ENCODE data around the gene P2RY11.
A peak's percentile ranks its signal among the peaks of the same experiment; 100 is the strongest.

P2RY11 gene

DNA sequence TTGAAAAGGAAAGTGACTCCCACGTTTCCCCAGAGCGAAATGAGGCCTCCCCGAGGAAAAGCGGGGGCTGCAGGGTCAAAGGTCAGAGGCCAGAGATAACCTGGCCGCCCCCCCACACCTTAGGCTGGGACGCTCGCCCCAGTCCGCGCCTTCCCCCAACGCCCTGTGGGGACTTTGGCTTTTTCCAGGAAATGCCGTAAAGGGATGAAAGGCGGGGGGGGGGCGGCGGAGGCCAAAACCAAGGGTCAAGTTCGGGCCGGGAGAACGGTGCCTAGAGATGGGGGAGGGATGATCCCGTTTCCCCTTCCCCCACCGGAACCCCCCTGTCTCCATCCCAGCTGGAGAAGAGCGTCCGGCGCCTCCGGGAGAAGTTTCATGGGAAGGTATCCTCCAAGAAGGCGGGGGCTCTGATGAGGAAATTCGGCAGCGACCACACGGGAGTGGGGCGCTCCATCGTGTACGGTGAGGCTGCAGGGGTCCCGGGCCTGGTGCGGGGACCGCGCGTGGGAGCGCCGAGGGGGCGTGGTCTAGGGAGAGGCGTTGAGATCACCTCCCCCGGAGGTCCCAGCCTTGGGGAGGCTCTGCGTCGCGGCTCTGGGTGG is 24.8 kb upstream of the P2RY11 start:
- Histone ChIP-seq H2BK15ac (ENCODE audit: low read length) (peak overlapping the region; percentile 58), H3K36me3 (replicated peaks in 1 of 2; ENCODE audit: control insufficient read depth in 2 of 2, insufficient read depth in 2 of 2, low read length in 2 of 2) (no peaks in the 10 kb centered on the region), H4K8ac (ENCODE audit: low read depth, low read length) (no peak overlapping the region), H2AK5ac (ENCODE audit: low read depth, low read length) (peak overlapping the region; percentile 63), H4K91ac (ENCODE audit: low read depth, low read length, poor library complexity) (no peak overlapping the region), H2BK12ac (ENCODE audit: low read length) (peak overlapping the region; percentile 22), H3K9me3 (replicated peaks in 1 of 2; ENCODE audit: control insufficient read depth in 2 of 2, insufficient read depth in 1 of 2, low read depth in 1 of 2, low read length in 2 of 2) (peaks cover 0 to 1% of the 10 kb centered on the region in 2 donors), H3K27ac (replicated peaks; ENCODE audit: low read length) (no peak overlapping the region), H3K23ac (ENCODE audit: low read depth, low read length, poor library complexity) (no peak overlapping the region), H3K79me1 (ENCODE audit: low read depth, low read length) (no peaks in the 10 kb centered on the region), H3K4me3 (ENCODE audit: low read length in 2 of 2) (peak overlapping the region; percentile 69 to 84), H3K27me3 (ENCODE audit: control insufficient read depth in 3 of 3, insufficient read depth in 3 of 3, low read depth in 1 of 3, low read length in 3 of 3) (peaks cover 8 to 28% (median 8%) of the 10 kb centered on the region in 3 experiments), H3K4me1 (ENCODE audit: control insufficient read depth in 2 of 2, insufficient read depth in 1 of 2, low read depth in 1 of 2, low read length in 2 of 2) (peaks cover 0 to 2% of the 10 kb centered on the region in 2 donors), H2BK5ac (ENCODE audit: low read length) (no peak overlapping the region), H3K4ac (ENCODE audit: low read length) (no peak overlapping the region), H2AFZ (ENCODE audit: low read length) (peak overlapping the region; percentile 99), H3K4me2 (ENCODE audit: insufficient read depth, low read length, poor library complexity, severe bottlenecking) (peak overlapping the region; percentile 91), H2BK120ac (ENCODE audit: low read depth, low read length) (no peak overlapping the region), H3K14ac (ENCODE audit: low read length) (peak overlapping the region; percentile 21), H3K18ac (ENCODE audit: low read length) (peak overlapping the region; percentile 87), H3K9ac (ENCODE audit: low read depth, low read length, poor library complexity) (peak overlapping the region; percentile 84)
- no CpG with 5 or more reads among the region's 43 CpGs for WGBS, 2 donors (ENCODE audit: extremely low coverage in 2 of 2, insufficient read length in 2 of 2, insufficient replicate concordance in 1 of 2)
- DNase-seq (ENCODE audit: low spot score): no peak

DNA sequence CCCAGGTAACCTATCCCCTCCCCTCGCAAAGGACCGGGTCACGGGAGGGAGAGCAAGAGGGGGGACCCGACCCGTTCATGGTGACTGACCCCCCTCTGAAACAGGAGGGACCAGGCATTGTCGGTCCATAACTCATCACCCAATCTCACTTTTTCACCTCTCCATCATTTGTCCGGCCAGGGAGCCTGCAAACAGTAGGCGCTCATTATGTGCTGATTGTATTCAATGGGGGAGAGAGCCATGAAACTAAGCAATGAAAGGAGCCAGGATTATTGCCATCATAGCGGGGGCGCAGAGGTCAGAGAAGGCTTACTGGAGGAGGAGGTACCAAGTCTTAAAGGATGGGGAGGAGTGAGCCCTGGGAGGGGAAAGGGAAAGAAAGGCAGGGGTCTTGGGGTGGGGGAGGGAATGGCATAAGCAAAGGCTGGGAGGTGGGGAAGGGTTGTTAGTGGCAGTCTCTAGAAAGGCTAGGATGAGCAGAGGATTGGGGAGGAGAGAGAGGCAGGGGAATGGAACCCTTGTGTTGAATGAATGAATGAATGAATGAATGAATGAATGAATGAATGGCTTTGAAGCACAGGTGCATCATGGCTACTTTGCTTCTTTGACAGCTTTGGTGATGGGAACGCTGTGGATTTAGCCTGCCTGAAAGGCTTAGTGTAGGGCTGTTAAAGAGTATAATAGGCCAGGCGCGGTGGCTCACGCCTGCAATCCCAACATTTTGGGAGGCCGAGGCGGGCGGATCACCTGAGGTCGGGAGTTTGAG is 24.0 kb upstream of the P2RY11 start:
- Histone ChIP-seq H4K8ac (ENCODE audit: low read depth, low read length) (no peak overlapping the region), H2BK120ac (ENCODE audit: low read depth, low read length) (no peak overlapping the region), H2AFZ (ENCODE audit: low read length) (no peak overlapping the region), H3K4me3 (ENCODE audit: low read length in 2 of 2) (peak overlapping the region in 1 of 2 donors; percentile 69), H3K27me3 (ENCODE audit: control insufficient read depth in 3 of 3, insufficient read depth in 3 of 3, low read depth in 1 of 3, low read length in 3 of 3) (peaks cover 8 to 28% (median 8%) of the 10 kb centered on the region in 3 experiments), H3K27ac (replicated peaks; ENCODE audit: low read length) (no peak overlapping the region), H2BK12ac (ENCODE audit: low read length) (no peak overlapping the region), H2AK5ac (ENCODE audit: low read depth, low read length) (no peak overlapping the region), H2BK15ac (ENCODE audit: low read length) (no peak overlapping the region), H3K36me3 (replicated peaks in 1 of 2; ENCODE audit: control insufficient read depth in 2 of 2, insufficient read depth in 2 of 2, low read length in 2 of 2) (no peaks in the 10 kb centered on the region), H3K4me1 (ENCODE audit: control insufficient read depth in 2 of 2, insufficient read depth in 1 of 2, low read depth in 1 of 2, low read length in 2 of 2) (peaks cover 0 to 2% of the 10 kb centered on the region in 2 donors), H3K79me1 (ENCODE audit: low read depth, low read length) (no peaks in the 10 kb centered on the region), H3K9ac (ENCODE audit: low read depth, low read length, poor library complexity) (no peak overlapping the region), H3K18ac (ENCODE audit: low read length) (no peak overlapping the region), H2BK5ac (ENCODE audit: low read length) (no peak overlapping the region), H3K4me2 (ENCODE audit: insufficient read depth, low read length, poor library complexity, severe bottlenecking) (no peak overlapping the region), H3K9me3 (replicated peaks in 1 of 2; ENCODE audit: control insufficient read depth in 2 of 2, insufficient read depth in 1 of 2, low read depth in 1 of 2, low read length in 2 of 2) (peaks cover 0 to 2% of the 10 kb centered on the region in 2 donors), H3K14ac (ENCODE audit: low read length) (no peak overlapping the region), H3K4ac (ENCODE audit: low read length) (no peak overlapping the region), H4K91ac (ENCODE audit: low read depth, low read length, poor library complexity) (no peak overlapping the region), H3K23ac (ENCODE audit: low read depth, low read length, poor library complexity) (no peak overlapping the region)
- DNase-seq (ENCODE audit: low spot score): no peak
- WGBS, 2 donors (ENCODE audit: extremely low coverage in 2 of 2, insufficient read length in 2 of 2, insufficient replicate concordance in 1 of 2): no CpG with 5 or more reads among the region's 18 CpGs

DNA sequence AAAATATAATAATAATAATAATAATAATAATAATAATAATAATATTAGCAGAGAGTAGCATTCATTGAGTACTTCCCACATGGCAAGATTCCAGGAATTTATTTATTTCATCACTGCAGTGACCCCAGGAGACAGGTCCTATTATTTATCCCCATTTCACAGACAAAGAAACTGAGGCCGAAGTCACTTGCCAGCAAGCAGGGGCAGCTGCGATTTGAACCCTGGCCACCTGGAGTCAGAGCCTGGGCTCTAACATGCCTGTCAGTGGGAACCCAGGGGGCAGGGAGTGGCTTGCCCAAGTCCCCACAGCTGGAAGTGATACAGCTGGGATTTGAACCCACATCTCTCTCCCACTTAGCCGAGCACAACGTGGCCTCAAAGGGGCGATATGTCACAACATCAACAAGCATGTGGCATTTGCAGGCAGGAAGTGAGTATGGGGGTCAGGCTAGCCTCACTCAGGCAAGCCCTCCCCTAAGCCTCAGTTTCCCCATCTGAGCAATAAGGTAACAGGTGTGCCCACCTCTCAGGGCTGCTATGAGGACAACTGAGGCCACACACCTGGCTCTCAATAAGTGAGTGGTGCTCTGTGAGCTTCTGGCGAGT is 22.4 kb upstream of the P2RY11 start:
- Histone ChIP-seq H3K9me3 (replicated peaks in 1 of 2; ENCODE audit: control insufficient read depth in 2 of 2, insufficient read depth in 1 of 2, low read depth in 1 of 2, low read length in 2 of 2) (peaks cover 0 to 3% of the 10 kb centered on the region in 2 donors), H4K91ac (ENCODE audit: low read depth, low read length, poor library complexity) (no peak overlapping the region), H3K18ac (ENCODE audit: low read length) (no peak overlapping the region), H2AK5ac (ENCODE audit: low read depth, low read length) (no peak overlapping the region), H2BK12ac (ENCODE audit: low read length) (no peak overlapping the region), H3K27me3 (ENCODE audit: control insufficient read depth in 3 of 3, insufficient read depth in 3 of 3, low read depth in 1 of 3, low read length in 3 of 3) (peaks cover 8 to 30% (median 8%) of the 10 kb centered on the region in 3 experiments), H3K36me3 (replicated peaks in 1 of 2; ENCODE audit: control insufficient read depth in 2 of 2, insufficient read depth in 2 of 2, low read length in 2 of 2) (no peaks in the 10 kb centered on the region), H3K4me1 (ENCODE audit: control insufficient read depth in 2 of 2, insufficient read depth in 1 of 2, low read depth in 1 of 2, low read length in 2 of 2) (peaks cover 0 to 2% of the 10 kb centered on the region in 2 donors), H3K79me1 (ENCODE audit: low read depth, low read length) (no peaks in the 10 kb centered on the region), H3K4ac (ENCODE audit: low read length) (no peak overlapping the region), H4K8ac (ENCODE audit: low read depth, low read length) (no peak overlapping the region), H3K9ac (ENCODE audit: low read depth, low read length, poor library complexity) (no peak overlapping the region), H3K14ac (ENCODE audit: low read length) (no peak overlapping the region), H3K4me3 (ENCODE audit: low read length in 2 of 2) (no peak overlapping the region), H3K27ac (replicated peaks; ENCODE audit: low read length) (no peak overlapping the region), H3K4me2 (ENCODE audit: insufficient read depth, low read length, poor library complexity, severe bottlenecking) (no peak overlapping the region), H2BK15ac (ENCODE audit: low read length) (no peak overlapping the region), H3K23ac (ENCODE audit: low read depth, low read length, poor library complexity) (no peak overlapping the region), H2BK120ac (ENCODE audit: low read depth, low read length) (no peak overlapping the region), H2BK5ac (ENCODE audit: low read length) (no peak overlapping the region), H2AFZ (ENCODE audit: low read length) (no peak overlapping the region)
- no CpG with 5 or more reads among the region's 6 CpGs for WGBS, 2 donors (ENCODE audit: extremely low coverage in 2 of 2, insufficient read length in 2 of 2, insufficient replicate concordance in 1 of 2)
- no peak for DNase-seq (ENCODE audit: low spot score)

DNA sequence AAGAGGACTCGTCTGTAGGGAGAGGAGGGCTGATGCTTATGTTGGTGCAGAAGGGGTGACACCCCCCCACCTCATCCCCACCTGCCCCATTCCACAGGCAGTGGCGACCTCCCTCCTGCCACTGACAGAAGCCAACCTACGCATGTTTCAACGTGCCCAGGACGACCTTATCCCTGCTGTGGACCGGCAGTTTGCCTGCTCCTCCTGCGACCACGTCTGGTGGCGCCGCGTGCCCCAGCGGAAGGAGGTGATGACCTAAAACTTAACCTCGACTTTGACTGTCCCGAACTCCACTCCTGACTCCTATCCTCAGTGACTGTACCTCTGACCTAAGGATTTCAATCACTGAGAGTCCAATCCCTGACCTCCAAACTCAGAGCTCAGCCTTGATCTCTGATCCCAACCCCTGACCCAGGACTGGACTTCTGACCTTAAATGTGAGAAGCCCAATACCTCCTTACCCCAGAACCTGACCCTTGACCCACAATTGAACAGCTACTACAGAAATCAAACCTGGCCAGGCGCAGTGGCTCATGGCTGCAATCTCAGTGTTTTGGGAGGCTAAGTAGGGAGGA is 21.6 kb upstream of the P2RY11 start:
- Histone ChIP-seq H3K14ac (ENCODE audit: low read length) (no peak overlapping the region), H3K9ac (ENCODE audit: low read depth, low read length, poor library complexity) (no peak overlapping the region), H3K18ac (ENCODE audit: low read length) (no peak overlapping the region), H2BK5ac (ENCODE audit: low read length) (no peak overlapping the region), H4K8ac (ENCODE audit: low read depth, low read length) (no peak overlapping the region), H3K4me2 (ENCODE audit: insufficient read depth, low read length, poor library complexity, severe bottlenecking) (no peak overlapping the region), H3K27me3 (ENCODE audit: control insufficient read depth in 3 of 3, insufficient read depth in 3 of 3, low read depth in 1 of 3, low read length in 3 of 3) (peaks cover 8 to 33% (median 8%) of the 10 kb centered on the region in 3 experiments), H3K9me3 (replicated peaks in 1 of 2; ENCODE audit: control insufficient read depth in 2 of 2, insufficient read depth in 1 of 2, low read depth in 1 of 2, low read length in 2 of 2) (peaks cover 0 to 3% of the 10 kb centered on the region in 2 donors), H2BK12ac (ENCODE audit: low read length) (no peak overlapping the region), H2AFZ (ENCODE audit: low read length) (no peak overlapping the region), H3K36me3 (replicated peaks in 1 of 2; ENCODE audit: control insufficient read depth in 2 of 2, insufficient read depth in 2 of 2, low read length in 2 of 2) (no peaks in the 10 kb centered on the region), H2BK120ac (ENCODE audit: low read depth, low read length) (no peak overlapping the region), H3K4me3 (ENCODE audit: low read length in 2 of 2) (peak overlapping the region in 1 of 2 donors; percentile 54), H4K91ac (ENCODE audit: low read depth, low read length, poor library complexity) (no peak overlapping the region), H3K79me1 (ENCODE audit: low read depth, low read length) (no peaks in the 10 kb centered on the region), H3K23ac (ENCODE audit: low read depth, low read length, poor library complexity) (no peak overlapping the region), H3K27ac (replicated peaks; ENCODE audit: low read length) (no peak overlapping the region), H3K4me1 (ENCODE audit: control insufficient read depth in 2 of 2, insufficient read depth in 1 of 2, low read depth in 1 of 2, low read length in 2 of 2) (peaks cover 0 to 2% of the 10 kb centered on the region in 2 donors), H2AK5ac (ENCODE audit: low read depth, low read length) (no peak overlapping the region), H2BK15ac (ENCODE audit: low read length) (no peak overlapping the region), H3K4ac (ENCODE audit: low read length) (no peak overlapping the region)
- no CpG with 5 or more reads among the region's 15 CpGs for WGBS, 2 donors (ENCODE audit: extremely low coverage in 2 of 2, insufficient read length in 2 of 2, insufficient replicate concordance in 1 of 2)
- no peak for DNase-seq (ENCODE audit: low spot score)
